ENCODE results near the gene GARRE1. TPM values are rescaled to one million over a fixed set of nuclear protein-coding genes. Genes with fewer than 3 reads are reported as not detected.

Gene GARRE1
- total and polyA plus RNA-seq, 2 of the 13 experiments (the other 11 are each of a cell fraction or from before 2014, with no cell fraction given), result 8.0 to 11.7 TPM

GRCh38 chr19:34220472-34221063, 33.8 kb upstream of the GARRE1 start (continued):
- TF ChIP-seq ZNF710 (CRISPR knock-in tag; IDR thresholded peaks at IDR 0.05; ENCODE audit: borderline replicate concordance) (no peak), ZNF577 (CRISPR knock-in tag; IDR thresholded peaks at IDR 0.05; ENCODE audit: borderline replicate concordance, low read depth) (no peak), NR2F2 (IDR thresholded peaks at IDR 0.05; ENCODE audit: borderline replicate concordance, low read depth) (no peak), ZNF766 (CRISPR knock-in tag; IDR thresholded peaks at IDR 0.05; ENCODE audit: borderline replicate concordance) (no peak), CBFB (CRISPR knock-in tag; IDR thresholded peaks at IDR 0.05) (no peak), JUND (CRISPR knock-in tag; IDR thresholded peaks at IDR 0.05) (no peak), ZNF335 (CRISPR knock-in tag; IDR thresholded peaks at IDR 0.05) (no peak), PRDM15 (CRISPR knock-in tag; IDR thresholded peaks at IDR 0.05) (no peak), RBM22 (optimal IDR thresholded peaks at IDR 0.05; ENCODE audit: low read length) (peak; percentile 31), PCBP1 (IDR thresholded peaks at IDR 0.05; ENCODE audit: borderline replicate concordance, low read depth, low read length) (no peak), ATF7 (IDR thresholded peaks at IDR 0.05) (no peak), ATF7 (CRISPR knock-in tag; IDR thresholded peaks at IDR 0.05) (no peak), MZF1 (CRISPR knock-in tag; IDR thresholded peaks at IDR 0.05; ENCODE audit: borderline replicate concordance) (no peak), ZGPAT (CRISPR knock-in tag; IDR thresholded peaks at IDR 0.05) (no peak), ZNF281 (CRISPR knock-in tag; IDR thresholded peaks at IDR 0.05; ENCODE audit: borderline replicate concordance) (no peak), ZNF543 (CRISPR knock-in tag; IDR thresholded peaks at IDR 0.05) (no peak), PHF21A (CRISPR knock-in tag; IDR thresholded peaks at IDR 0.05) (no peak)
- TF ChIP-seq, protein P1, sequence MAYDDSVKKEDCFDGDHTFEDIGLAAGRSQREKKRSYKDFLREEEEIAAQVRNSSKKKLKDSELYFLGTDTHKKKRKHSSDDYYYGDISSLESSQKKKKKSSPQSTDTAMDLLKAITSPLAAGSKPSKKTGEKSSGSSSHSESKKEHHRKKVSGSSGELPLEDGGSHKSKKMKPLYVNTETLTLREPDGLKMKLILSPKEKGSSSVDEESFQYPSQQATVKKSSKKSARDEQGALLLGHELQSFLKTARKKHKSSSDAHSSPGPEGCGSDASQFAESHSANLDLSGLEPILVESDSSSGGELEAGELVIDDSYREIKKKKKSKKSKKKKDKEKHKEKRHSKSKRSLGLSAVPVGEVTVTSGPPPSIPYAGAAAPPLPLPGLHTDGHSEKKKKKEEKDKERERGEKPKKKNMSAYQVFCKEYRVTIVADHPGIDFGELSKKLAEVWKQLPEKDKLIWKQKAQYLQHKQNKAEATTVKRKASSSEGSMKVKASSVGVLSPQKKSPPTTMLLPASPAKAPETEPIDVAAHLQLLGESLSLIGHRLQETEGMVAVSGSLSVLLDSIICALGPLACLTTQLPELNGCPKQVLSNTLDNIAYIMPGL (CRISPR knock-in tag; IDR thresholded peaks at IDR 0.05; ENCODE audit: borderline replicate concordance in 1 of 2, low read depth in 1 of 2), result no peak
